Anterior cingulate cortex (tissue), 58 donors: ENCODE results near the gene PLEKHO1.
"Not testable (repeated sequence)": the region's sequence is repeated elsewhere in the genome, so short reads cannot be mapped to it uniquely, and the experiment has no call there.

ENCODE experiments used
- DNase-seq, 58 donors: peaks; one replicate each; lab custom pipeline; 2025; lab: John Stamatoyannopoulos, UW

PLEKHO1 gene

GRCh38 chr1:150168960-150169601 is 19.4 kb downstream of the PLEKHO1 start:
- DNase-seq: peak in 32 of 58 donors; percentile 8 to 61 (median 20)

GRCh38 chr1:150171801-150172200 is 22.1 kb downstream of the PLEKHO1 start:
- no peak for DNase-seq

GRCh38 chr1:150173141-150173585 is 23.4 kb downstream of the PLEKHO1 start:
- DNase-seq: no peak

GRCh38 chr1:150176593-150176992 is 26.9 kb downstream of the PLEKHO1 start:
- DNase-seq: peak in 3 of 58 donors; percentile 18 to 26 (median 19)

GRCh38 chr1:150178548-150178947 is 28.8 kb downstream of the PLEKHO1 start:
- no peak for DNase-seq

- DNase-seq: no peak
Observed at GRCh38 chr1:150179867-150180266, 30.2 kb downstream of the PLEKHO1 start.

- DNase-seq: no peak
Observed at GRCh38 chr1:150180474-150180873, 30.8 kb downstream of the PLEKHO1 start.

- DNase-seq: peak in 52 of 58 donors; percentile 9 to 88 (median 58)
Observed at GRCh38 chr1:150182247-150182646, 32.5 kb downstream of the PLEKHO1 start.

- no peak for DNase-seq
Observed at GRCh38 chr1:150183061-150183460, 33.3 kb downstream of the PLEKHO1 start.

GRCh38 chr1:150185481-150185880 is 35.8 kb downstream of the PLEKHO1 start:
- no peak for DNase-seq

- not testable (repeated sequence) for DNase-seq
Observed at GRCh38 chr1:150186438-150186788, 36.7 kb downstream of the PLEKHO1 start.

- DNase-seq: peak in 8 of 58 donors; percentile 5 to 54 (median 28)
Observed at GRCh38 chr1:150186789-150187559, 37.3 kb downstream of the PLEKHO1 start.

- DNase-seq: peak in 5 of 58 donors; percentile 4 to 48 (median 18)
Observed at GRCh38 chr1:150187560-150187931, 37.8 kb downstream of the PLEKHO1 start.

- no peak for DNase-seq
Observed at GRCh38 chr1:150192012-150192411, 42.3 kb downstream of the PLEKHO1 start.

GRCh38 chr1:150194381-150195031 is 44.8 kb downstream of the PLEKHO1 start:
- no peak for DNase-seq

GRCh38 chr1:150196417-150196816 is 46.7 kb downstream of the PLEKHO1 start:
- DNase-seq: no peak

- DNase-seq: peak in 1 of 58 donors; percentile 9
Observed at GRCh38 chr1:150207281-150207971, 57.7 kb downstream of the PLEKHO1 start.

- DNase-seq: not testable (repeated sequence)
Observed at GRCh38 chr1:150208460-150208859, 58.7 kb downstream of the PLEKHO1 start.
